PC-3 (cell line): ENCODE data around the gene PRKN. TPM values are rescaled to one million over a fixed set of nuclear protein-coding genes. Genes with fewer than 3 reads are reported as not detected.

Source experiments
- ATAC-seq: fragments of 200-7000 bp; cut with Tn5 transposase; 2 replicates; pipeline ENCODE4 v1.9.1; 2020; ENCODE audit warnings: mild to moderate bottlenecking, moderate library complexity
- BruUV-seq: library from RNA; stranded (reverse); fragments of 400-500 nt; replicated peaks from 2 replicates; lab custom pipeline; 2021; lab: Mats Ljungman, UMichigan
- CTCF ChIA-PET: fragments of 300-600 bp; sonication (Branson Sonifier 250); formaldehyde crosslinking; loops from one replicate; lab custom pipeline; 2022; ENCODE audit warnings: antibody characterized with exemption; lab: Charles Lee
- POLR2A ChIA-PET: fragments of 300-600 bp; sonication (Branson Sonifier 250); formaldehyde crosslinking; loops from one replicate; lab custom pipeline; 2022; ENCODE audit warnings: antibody characterized with exemption; ENCODE audit not compliant: unreplicated experiment; lab: Charles Lee
- DNase-seq: peaks from one replicate; pipeline ENCODE4 v3.0.0-alpha.2; 2015
- H2AFZ ChIP-seq: fragments of 300-600 bp; sonication (generic); 2 replicates; pipeline ENCODE4 v1.6.0; 2016; ENCODE audit warnings: antibody characterized with exemption, low read length
- H3F3A ChIP-seq: fragments of 300-600 bp; sonication (generic); one replicate; pipeline ENCODE4 v1.6.0; 2017; ENCODE audit warnings: antibody characterized with exemption, low read length, control low read depth, mild to moderate bottlenecking; ENCODE audit not compliant: unreplicated experiment
- H3K27ac ChIP-seq: fragments of 300-600 bp; sonication (generic); 2 replicates; pipeline ENCODE4 v1.5.1; 2016; ENCODE audit warnings: mild to moderate bottlenecking, low read length
- H3K27me3 ChIP-seq: fragments of 300-600 bp; sonication (generic); 2 replicates; pipeline ENCODE4 v1.6.1; 2016; ENCODE audit warnings: low read length, mixed read lengths
- H3K36me3 ChIP-seq: fragments of 300-600 bp; sonication (generic); 2 replicates; pipeline ENCODE4 v1.6.1; 2016; ENCODE audit warnings: low read depth, mixed run types, low read length, mixed read lengths
- H3K4me1 ChIP-seq: fragments of 300-600 bp; sonication (generic); 2 replicates; pipeline ENCODE4 v1.5.1; 2016; ENCODE audit warnings: low read length; ENCODE audit not compliant: insufficient read depth
- H3K4me2 ChIP-seq: fragments of 300-600 bp; sonication (generic); 2 replicates; pipeline ENCODE4 v1.6.0; 2016; ENCODE audit warnings: low read length
- H3K4me3 ChIP-seq: fragments of 300-600 bp; sonication (generic); 2 replicates; pipeline ENCODE4 v1.5.1; 2016; ENCODE audit warnings: mild to moderate bottlenecking, low read length, mixed read lengths
- H3K79me2 ChIP-seq: fragments of 300-600 bp; sonication (generic); 2 replicates; pipeline ENCODE4 v1.6.1; 2017; ENCODE audit warnings: low read length, mixed read lengths
- H3K9ac ChIP-seq: fragments of 300-600 bp; sonication (generic); 2 replicates; pipeline ENCODE4 v1.6.0; 2016; ENCODE audit warnings: mild to moderate bottlenecking, low read length
- H3K9me2 ChIP-seq: fragments of 300-600 bp; sonication (generic); replicated peaks from 2 replicates; pipeline ENCODE4 v1.6.1; 2016; ENCODE audit warnings: mixed run types, low read length, mixed read lengths
- H3K9me3 ChIP-seq: fragments of 300-600 bp; sonication (generic); 2 replicates; pipeline ENCODE4 v1.6.1; 2016; ENCODE audit warnings: low read length, mixed read lengths
- H4K20me1 ChIP-seq: fragments of 300-600 bp; sonication (generic); 2 replicates; pipeline ENCODE4 v1.6.1; 2016; ENCODE audit warnings: low read length, mixed read lengths
- EZH2 ChIP-seq: fragments of 300-600 bp; sonication (generic); IDR thresholded peaks from one replicate; pipeline ENCODE4 v1.6.1; 2017; ENCODE audit warnings: antibody characterized with exemption, mild to moderate bottlenecking, low read length; ENCODE audit not compliant: unreplicated experiment
- EZH2phosphoT487 ChIP-seq: fragments of 300-600 bp; sonication (generic); IDR thresholded peaks from 2 replicates; pipeline ENCODE4 v1.6.1; 2018; ENCODE audit warnings: mild to moderate bottlenecking, antibody characterized with exemption, low read length, borderline replicate concordance
- intact Hi-C: fragments of 100-400 bp; cut with micrococcal nuclease; formaldehyde crosslinking; loops from 2 replicates; pipeline ENCODE4 v1.9.0; 2023
- total RNA-seq: library from RNA; depleted of rRNA; stranded (reverse); fragments of >200 nt; gene quantifications from 2 replicates; pipeline ENCODE4 v1.2.3, GENCODE V29; 2014
- TF ChIP-seq, protein P1 (sequence below): fragments of 300-600 bp; sonication (generic); conservative IDR thresholded peaks from 2 replicates; pipeline ENCODE4 v1.5.1; 2017; ENCODE audit warnings: antibody characterized with exemption, low read depth, mild to moderate bottlenecking, low read length

Gene PRKN
- total RNA-seq, 1 experiment from 2014 or later: not detected

GRCh38 chr6:162491637-162492036 is 235.9 kb downstream of the PRKN start:
- Histone ChIP-seq H4K20me1 (no peaks in the 10 kb centered on the region), H3K9ac (no peak overlapping the region), H3K9me3 (no peaks in the 10 kb centered on the region), H3K27ac (no peak overlapping the region), H3K27me3 (0 out of 2 replicates have a peak, but pooled peaks cover 5% of the 10 kb centered on the region), H3K4me3 (no peak overlapping the region), H3K4me2 (no peak overlapping the region), H3K36me3 (no peaks in the 10 kb centered on the region), H3K4me1 (no peaks in the 10 kb centered on the region), H3K79me2 (no peaks in the 10 kb centered on the region), H3K9me2 (no peaks in the 10 kb centered on the region), H3F3A (no peaks in the 10 kb centered on the region), H2AFZ (no peak overlapping the region)
- ChIA-PET POLR2A (no interaction called here), CTCF (no interaction called here)
- DNase-seq: no peak
- TF ChIP-seq EZH2 (no peak), EZH2phosphoT487 (no peak)
- TF ChIP-seq, protein P1, sequence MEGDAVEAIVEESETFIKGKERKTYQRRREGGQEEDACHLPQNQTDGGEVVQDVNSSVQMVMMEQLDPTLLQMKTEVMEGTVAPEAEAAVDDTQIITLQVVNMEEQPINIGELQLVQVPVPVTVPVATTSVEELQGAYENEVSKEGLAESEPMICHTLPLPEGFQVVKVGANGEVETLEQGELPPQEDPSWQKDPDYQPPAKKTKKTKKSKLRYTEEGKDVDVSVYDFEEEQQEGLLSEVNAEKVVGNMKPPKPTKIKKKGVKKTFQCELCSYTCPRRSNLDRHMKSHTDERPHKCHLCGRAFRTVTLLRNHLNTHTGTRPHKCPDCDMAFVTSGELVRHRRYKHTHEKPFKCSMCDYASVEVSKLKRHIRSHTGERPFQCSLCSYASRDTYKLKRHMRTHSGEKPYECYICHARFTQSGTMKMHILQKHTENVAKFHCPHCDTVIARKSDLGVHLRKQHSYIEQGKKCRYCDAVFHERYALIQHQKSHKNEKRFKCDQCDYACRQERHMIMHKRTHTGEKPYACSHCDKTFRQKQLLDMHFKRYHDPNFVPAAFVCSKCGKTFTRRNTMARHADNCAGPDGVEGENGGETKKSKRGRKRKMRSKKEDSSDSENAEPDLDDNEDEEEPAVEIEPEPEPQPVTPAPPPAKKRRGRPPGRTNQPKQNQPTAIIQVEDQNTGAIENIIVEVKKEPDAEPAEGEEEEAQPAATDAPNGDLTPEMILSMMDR: no peak
- ATAC-seq: no peak
- no TSS peak for BruUV-seq
- intact Hi-C loops: no loop called here

DNA sequence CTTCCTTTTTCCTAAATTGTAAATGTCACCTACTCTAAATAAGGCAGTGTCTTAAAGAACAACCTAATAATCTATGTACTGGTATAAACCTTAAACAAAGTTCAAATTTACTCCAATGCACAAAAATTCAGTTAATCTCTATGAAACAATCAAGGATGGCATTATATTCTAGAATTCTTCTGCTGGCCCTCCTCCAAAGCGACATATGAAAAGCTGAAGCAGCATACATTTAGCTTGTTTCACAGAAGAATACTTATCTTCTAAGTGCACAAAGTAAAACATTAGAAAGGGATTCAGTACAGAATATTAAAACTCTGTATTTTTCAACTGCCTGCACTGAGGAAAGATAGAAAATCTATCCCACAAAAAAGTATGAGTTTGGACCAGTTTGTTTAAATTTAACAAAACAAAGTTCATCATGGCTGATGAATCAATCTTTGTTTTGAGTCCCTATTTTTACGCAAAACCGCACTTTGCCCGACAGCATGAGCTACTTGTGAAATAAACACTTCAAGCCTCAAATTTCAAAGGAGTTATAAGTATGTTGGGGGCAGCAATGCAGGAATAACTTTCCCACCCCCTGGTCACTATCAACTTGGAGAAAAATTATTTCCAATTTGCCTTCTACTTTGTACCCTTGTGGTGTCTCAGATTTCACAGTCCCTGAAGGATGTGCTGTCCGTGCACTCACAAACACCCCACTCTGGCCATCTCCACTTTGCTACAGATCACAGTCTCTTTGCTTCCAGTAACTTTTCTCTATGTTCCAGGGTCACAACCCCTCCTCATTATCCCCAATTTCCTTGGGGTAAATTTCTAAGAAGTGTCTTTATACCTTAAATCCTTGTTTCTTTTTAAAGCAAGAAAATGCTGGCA is 238.2 kb downstream of the PRKN start:
- Histone ChIP-seq H4K20me1 (no peaks in the 10 kb centered on the region), H3K4me2 (no peak overlapping the region), H3K9me3 (no peaks in the 10 kb centered on the region), H2AFZ (no peak overlapping the region), H3K4me1 (no peaks in the 10 kb centered on the region), H3K4me3 (no peak overlapping the region), H3F3A (no peaks in the 10 kb centered on the region), H3K27ac (no peak overlapping the region), H3K27me3 (0 out of 2 replicates have a peak, but pooled peaks cover 5% of the 10 kb centered on the region), H3K9ac (no peak overlapping the region), H3K36me3 (no peaks in the 10 kb centered on the region), H3K79me2 (no peaks in the 10 kb centered on the region), H3K9me2 (no peaks in the 10 kb centered on the region)
- no peak for TF ChIP-seq EZH2phosphoT487
- TF ChIP-seq, protein P1: no peak
- TF ChIP-seq EZH2: no peak
- no TSS peak for BruUV-seq
- intact Hi-C loops: no loop called here
- no peak for DNase-seq
- POLR2A ChIA-PET: no interaction called here
- ATAC-seq: no peak
- CTCF ChIA-PET: no interaction called here

DNA sequence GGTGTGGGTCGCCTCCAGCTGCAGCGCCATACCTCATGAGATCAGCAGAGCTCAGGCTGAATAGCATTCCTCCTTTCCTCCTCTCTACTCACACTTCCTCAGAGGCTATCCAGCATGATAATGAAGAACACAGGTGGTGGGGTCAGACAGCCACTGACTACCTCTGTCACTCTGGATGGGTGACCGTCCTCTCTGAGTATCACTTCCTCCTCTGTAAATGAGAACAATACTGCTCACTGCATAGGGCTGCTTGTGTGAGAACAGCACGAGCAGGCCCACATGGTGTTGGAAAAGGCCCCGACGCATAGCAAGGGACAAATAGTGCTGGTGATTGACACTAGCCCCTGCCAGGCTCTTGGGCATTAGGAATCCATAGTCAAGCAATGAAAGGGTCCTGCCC is 239.1 kb downstream of the PRKN start:
- BruUV-seq: no TSS peak
- no peaks in the 10 kb centered on the region for H3K9me3 ChIP-seq
- TF ChIP-seq EZH2 (no peak), EZH2phosphoT487 (no peak)
- TF ChIP-seq, protein P1: no peak
- ATAC-seq: no peak
- POLR2A ChIA-PET: no interaction called here
- no peak overlapping the region for H3K27ac ChIP-seq
- H3K79me2 ChIP-seq: no peaks in the 10 kb centered on the region
- intact Hi-C loops: no loop called here
- H3K4me1 ChIP-seq: no peaks in the 10 kb centered on the region
- H3K9me2 ChIP-seq: no peaks in the 10 kb centered on the region
- no peak overlapping the region for H2AFZ ChIP-seq
- DNase-seq: no peak
- CTCF ChIA-PET: no interaction called here
- no peak overlapping the region for H3K9ac ChIP-seq
- H3K27me3 ChIP-seq: 0 out of 2 replicates have a peak, but pooled peaks cover 5% of the 10 kb centered on the region
- no peaks in the 10 kb centered on the region for H4K20me1 ChIP-seq
- H3K36me3 ChIP-seq: no peaks in the 10 kb centered on the region
- H3K4me2 ChIP-seq: no peak overlapping the region
- H3F3A ChIP-seq: no peaks in the 10 kb centered on the region
- no peak overlapping the region for H3K4me3 ChIP-seq
